HepG2 (cell line): ENCODE results near the gene HTRA2. TPM values are rescaled to one million over a fixed set of nuclear protein-coding genes. Genes with fewer than 3 reads are reported as not detected.

Experiments used
- HINFP ChIP-seq: sonication (generic); formaldehyde crosslinking; IDR thresholded peaks from 2 replicates; pipeline ENCODE4 v1.4.0; 2020; ENCODE audit warnings: low read depth, mild to moderate bottlenecking, missing genetic modification reagents
- HMGXB4 ChIP-seq, 2 experiments: sonication (generic) in 1 of 2; formaldehyde crosslinking in 1 of 2; IDR thresholded peaks; 2 replicates each; pipeline versions ENCODE4 v1.4.0 to v1.6.1; 2018 to 2020; ENCODE audit warnings: missing genetic modification reagents in 2 of 2, borderline replicate concordance in 1 of 2, low read depth in 1 of 2, mild to moderate bottlenecking in 1 of 2, missing biosample characterization in 1 of 2
- HNRNPLL ChIP-seq: fragments of 200-400 bp; formaldehyde crosslinking; IDR thresholded peaks from 2 replicates; pipeline ENCODE4 v1.6.1; 2017; ENCODE audit warnings: mild to moderate bottlenecking, low read depth, low read length; ENCODE audit not compliant: poor library complexity, severe bottlenecking
- KDM3A ChIP-seq: IDR thresholded peaks from 2 replicates; pipeline ENCODE4 v1.6.1; 2018; ENCODE audit warnings: low read depth, missing compliant biosample characterization
- NFIB ChIP-seq: sonication (generic); formaldehyde crosslinking; IDR thresholded peaks from 2 replicates; pipeline ENCODE4 v1.9.0; 2021; ENCODE audit warnings: missing genetic modification reagents, mild to moderate bottlenecking, borderline replicate concordance
- PAXIP1 ChIP-seq: sonication (generic); formaldehyde crosslinking; conservative IDR thresholded peaks from 2 replicates; pipeline ENCODE4 v1.4.0; 2020; ENCODE audit warnings: mild to moderate bottlenecking, missing genetic modification reagents, moderate library complexity
- RNF219 ChIP-seq: sonication (generic); formaldehyde crosslinking; IDR thresholded peaks from 2 replicates; pipeline ENCODE4 v1.5.0; 2020; ENCODE audit warnings: mild to moderate bottlenecking, missing genetic modification reagents
- ZFYVE20 ChIP-seq: sonication (generic); formaldehyde crosslinking; IDR thresholded peaks from 2 replicates; pipeline ENCODE4 v1.8.0; 2023; ENCODE audit warnings: low read depth, mild to moderate bottlenecking, moderate library complexity, missing genetic modification reagents, borderline replicate concordance
- ZNF563 ChIP-seq: sonication (generic); formaldehyde crosslinking; IDR thresholded peaks from 2 replicates; pipeline ENCODE4 v1.8.0; 2022; ENCODE audit warnings: mild to moderate bottlenecking, moderate library complexity, missing genetic modification reagents
- ZSCAN20 ChIP-seq: sonication (generic); formaldehyde crosslinking; IDR thresholded peaks from 2 replicates; pipeline ENCODE4 v1.4.0; 2020; ENCODE audit warnings: missing genetic modification reagents, mild to moderate bottlenecking, borderline replicate concordance
- ZSCAN31 ChIP-seq: sonication (generic); formaldehyde crosslinking; IDR thresholded peaks from 2 replicates; pipeline ENCODE4 v1.5.0; 2020; ENCODE audit warnings: low read depth, mild to moderate bottlenecking, missing genetic modification reagents
- polyA plus RNA-seq, 8 experiments: library from polyadenylated mRNA; depleted of rRNA in 3 of 8; stranded (reverse) in 7 of 8; unstranded in 1 of 8; fragments of >200 nt; fragmentation: Illumina TruSeq in 4 of 8; extraction: Trizol in 4 of 8; gene quantifications; 2 replicates each; pipeline versions ENCODE4 v1.2.1 to v1.2.3, GENCODE V29; 2011 to 2016; ENCODE audit warnings: low read depth in 4 of 8, missing spikeins in 1 of 8, mixed read lengths in 1 of 8; ENCODE audit not compliant: insufficient read depth in 1 of 8
- total RNA-seq, 5 experiments: library from RNA; depleted of rRNA; stranded (reverse); fragments of >200 nt; fragmentation: Illumina TruSeq; extraction: Trizol; gene quantifications; 2 replicates each; pipeline ENCODE4 v1.2.3, GENCODE V29; 2016; ENCODE audit warnings: low read depth in 1 of 5
- TF ChIP-seq, protein P1 (sequence below): sonication (generic); formaldehyde crosslinking; IDR thresholded peaks from 2 replicates; pipeline ENCODE4 v1.8.0; 2022; ENCODE audit warnings: mild to moderate bottlenecking, missing genetic modification reagents, moderate library complexity

The HTRA2 gene
- total and polyA plus RNA-seq, 2 of the 13 experiments (the other 11 are each of a cell fraction or from before 2014, with no cell fraction given): 47.7 to 50.3 TPM

DNA sequence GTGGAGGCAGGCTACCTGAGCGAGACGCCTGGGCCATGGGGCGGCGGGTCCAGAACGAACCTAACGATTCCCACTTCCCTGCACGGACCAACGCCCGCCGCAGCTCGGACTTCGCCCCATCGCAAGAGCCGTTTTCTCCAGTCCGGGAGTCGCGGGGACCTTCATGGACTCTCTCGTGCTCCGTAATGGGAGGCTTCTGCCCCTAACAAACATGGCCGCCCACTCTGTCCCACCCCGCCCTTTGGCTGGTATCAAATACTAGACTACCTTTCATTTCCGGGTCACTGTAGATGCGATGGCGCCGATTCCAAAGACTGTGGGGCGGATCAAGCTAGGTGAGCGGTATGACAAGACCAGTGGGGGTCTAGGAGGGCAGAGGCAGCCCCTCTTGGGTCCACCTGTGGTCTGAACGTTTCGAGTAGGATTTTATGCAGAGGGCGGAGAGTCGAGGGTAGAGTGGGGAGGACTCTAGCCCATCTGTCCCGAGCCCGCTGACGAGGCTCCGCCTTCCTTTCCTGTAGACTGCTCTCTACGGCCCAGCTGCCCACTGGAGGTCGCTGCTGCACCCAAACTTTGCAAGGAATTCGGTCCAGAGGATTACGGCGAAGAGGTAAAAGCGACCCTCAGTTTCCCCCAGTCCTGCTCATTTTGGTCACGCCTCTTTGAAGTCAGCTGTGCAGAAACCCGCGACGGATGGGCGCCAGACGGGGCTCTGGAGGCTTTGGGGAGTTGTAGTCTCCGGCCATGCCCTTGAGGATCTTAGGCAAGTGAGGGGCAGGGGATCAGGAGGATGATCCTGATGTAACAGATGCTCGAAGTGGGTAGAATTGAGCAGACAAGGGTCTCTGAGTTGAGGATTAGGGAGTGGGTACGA lies 46.7 kb upstream of the HTRA2 start, which contains the start of the genes CCDC142 and TTC31 (continued):
- TF ChIP-seq, protein P1, sequence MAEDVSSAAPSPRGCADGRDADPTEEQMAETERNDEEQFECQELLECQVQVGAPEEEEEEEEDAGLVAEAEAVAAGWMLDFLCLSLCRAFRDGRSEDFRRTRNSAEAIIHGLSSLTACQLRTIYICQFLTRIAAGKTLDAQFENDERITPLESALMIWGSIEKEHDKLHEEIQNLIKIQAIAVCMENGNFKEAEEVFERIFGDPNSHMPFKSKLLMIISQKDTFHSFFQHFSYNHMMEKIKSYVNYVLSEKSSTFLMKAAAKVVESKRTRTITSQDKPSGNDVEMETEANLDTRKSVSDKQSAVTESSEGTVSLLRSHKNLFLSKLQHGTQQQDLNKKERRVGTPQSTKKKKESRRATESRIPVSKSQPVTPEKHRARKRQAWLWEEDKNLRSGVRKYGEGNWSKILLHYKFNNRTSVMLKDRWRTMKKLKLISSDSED (CRISPR knock-in tag): no peak
- peak; percentile 95 for TF ChIP-seq HMGXB4 (CRISPR knock-in tag; IDR thresholded peaks at IDR 0.05; ENCODE audit: borderline replicate concordance in 1 of 2, low read depth in 1 of 2)
- TF ChIP-seq KDM3A: peak; percentile 72
- TF ChIP-seq NFIB (CRISPR knock-in tag): 0 out of 2 replicates have a peak, but pooled peaks have one; percentile 10
- TF ChIP-seq ZSCAN20 (CRISPR knock-in tag): 0 out of 2 replicates have a peak, but pooled peaks have one; percentile 58
- TF ChIP-seq ZNF563 (CRISPR knock-in tag): peak; percentile 80
- TF ChIP-seq HNRNPLL: peak; percentile 71
- TF ChIP-seq ZSCAN31 (CRISPR knock-in tag): peak; percentile 48; the same call in 1 of the 2 replicates
- no peak for TF ChIP-seq RNF219 (CRISPR knock-in tag)
- TF ChIP-seq HINFP (CRISPR knock-in tag): peak; percentile 97; the same call in 1 of the 2 replicates
- TF ChIP-seq PAXIP1: peak; percentile 64
- no peak for TF ChIP-seq ZFYVE20 (CRISPR knock-in tag)
